Fibroblast of skin of left biceps (primary cell): ENCODE data around the gene RAB6B.
"Not testable (repeated sequence)": the region's sequence is repeated elsewhere in the genome, so short reads cannot be mapped to it uniquely, and the experiment has no call there.

Experiments
- DNase-seq, 2 experiments: peaks; one replicate each; pipeline ENCODE4 v3.0.0-alpha.2; 2013; ENCODE audit warnings: low read depth in 2 of 2

RAB6B gene

GRCh38 chr3:133812872-133813271, 82.8 kb downstream of the RAB6B start:
- no peak for DNase-seq

GRCh38 chr3:133805702-133806475, 89.8 kb downstream of the RAB6B start, which contains the start of gene SRPRB:
SRPRB (plus strand) TSS chr3:133805815; CDS start chr3:133805849, 34 bp downstream.
- peak; percentile 71 to 74 for DNase-seq

GRCh38 chr3:133805384-133805701, 90.3 kb downstream of the RAB6B start:
- no peak for DNase-seq

GRCh38 chr3:133804896-133805295, 90.8 kb downstream of the RAB6B start:
- no peak for DNase-seq

- no peak for DNase-seq
Observed at GRCh38 chr3:133803469-133803868, 92.2 kb downstream of the RAB6B start.

GRCh38 chr3:133799794-133800585, 95.7 kb downstream of the RAB6B start:
- no peak for DNase-seq

GRCh38 chr3:133797396-133798105, 98.1 kb downstream of the RAB6B start:
- no peak for DNase-seq

GRCh38 chr3:133792171-133792763, 103.4 kb downstream of the RAB6B start:
- no peak for DNase-seq

- no peak for DNase-seq
Observed at GRCh38 chr3:133788024-133788423, 107.7 kb downstream of the RAB6B start.

GRCh38 chr3:133783762-133784161, 111.9 kb downstream of the RAB6B start:
- DNase-seq = no peak

GRCh38 chr3:133782454-133782853, 113.2 kb downstream of the RAB6B start:
- DNase-seq = no peak

GRCh38 chr3:133781570-133781969, 114.1 kb downstream of the RAB6B start:
- no peak for DNase-seq

GRCh38 chr3:133780756-133781155, 114.9 kb downstream of the RAB6B start:
- not testable (repeated sequence) for DNase-seq

GRCh38 chr3:133779626-133780203, 116.0 kb downstream of the RAB6B start:
- DNase-seq = no peak

- no peak for DNase-seq
Observed at GRCh38 chr3:133777807-133778568, 117.7 kb downstream of the RAB6B start.

GRCh38 chr3:133776794-133777438, 118.8 kb downstream of the RAB6B start:
- DNase-seq = no peak

- no peak for DNase-seq
Observed at GRCh38 chr3:133775835-133776234, 119.8 kb downstream of the RAB6B start.

- no peak for DNase-seq
Observed at GRCh38 chr3:133775309-133775708, 120.4 kb downstream of the RAB6B start.
